LNCaP clone FGC (cell line): ENCODE data around the gene RPS27L.

ENCODE experiments used
- DNase-seq: peaks from one replicate; pipeline ENCODE4 v3.0.0-alpha.2; 2011; ENCODE audit warnings: low read depth
- H3K4me3 ChIP-seq: 2 replicates; pipeline ENCODE4 v1.5.1; 2011; ENCODE audit warnings: mild to moderate bottlenecking, low read depth, low read length, control low read depth
- TF ChIP-seq, protein P1 (sequence below): IDR thresholded peaks from 2 replicates; pipeline ENCODE4 v1.5.1; 2012; ENCODE audit warnings: mild to moderate bottlenecking; ENCODE audit not compliant: control insufficient read depth, insufficient read depth; ENCODE audit errors: extremely low read depth

The RPS27L gene

GRCh38 chr15:63197626-63198025, 40.3 kb upstream of the RPS27L start:
- no peak for DNase-seq
- H3K4me3 ChIP-seq, result no peak overlapping the region
- TF ChIP-seq, protein P1, sequence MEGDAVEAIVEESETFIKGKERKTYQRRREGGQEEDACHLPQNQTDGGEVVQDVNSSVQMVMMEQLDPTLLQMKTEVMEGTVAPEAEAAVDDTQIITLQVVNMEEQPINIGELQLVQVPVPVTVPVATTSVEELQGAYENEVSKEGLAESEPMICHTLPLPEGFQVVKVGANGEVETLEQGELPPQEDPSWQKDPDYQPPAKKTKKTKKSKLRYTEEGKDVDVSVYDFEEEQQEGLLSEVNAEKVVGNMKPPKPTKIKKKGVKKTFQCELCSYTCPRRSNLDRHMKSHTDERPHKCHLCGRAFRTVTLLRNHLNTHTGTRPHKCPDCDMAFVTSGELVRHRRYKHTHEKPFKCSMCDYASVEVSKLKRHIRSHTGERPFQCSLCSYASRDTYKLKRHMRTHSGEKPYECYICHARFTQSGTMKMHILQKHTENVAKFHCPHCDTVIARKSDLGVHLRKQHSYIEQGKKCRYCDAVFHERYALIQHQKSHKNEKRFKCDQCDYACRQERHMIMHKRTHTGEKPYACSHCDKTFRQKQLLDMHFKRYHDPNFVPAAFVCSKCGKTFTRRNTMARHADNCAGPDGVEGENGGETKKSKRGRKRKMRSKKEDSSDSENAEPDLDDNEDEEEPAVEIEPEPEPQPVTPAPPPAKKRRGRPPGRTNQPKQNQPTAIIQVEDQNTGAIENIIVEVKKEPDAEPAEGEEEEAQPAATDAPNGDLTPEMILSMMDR, result no peak

DNA sequence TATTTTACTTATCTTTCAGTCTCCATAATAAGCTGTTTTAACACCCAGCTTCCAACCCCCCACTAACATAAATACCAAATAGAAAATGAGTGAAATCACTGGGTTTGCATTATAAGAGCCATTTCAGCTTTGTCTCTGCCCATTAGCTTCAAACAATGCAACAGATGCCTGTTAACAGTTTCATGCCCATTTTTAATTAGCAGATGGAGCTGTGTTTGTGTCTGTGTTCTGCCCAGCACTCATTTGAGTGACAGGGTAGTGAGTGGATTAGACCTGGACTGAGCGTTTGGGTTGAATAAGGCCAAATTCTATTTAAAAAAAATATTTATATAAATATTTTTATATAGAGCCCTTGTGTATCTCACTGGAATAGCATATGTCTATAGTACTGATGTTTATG, 39.6 kb upstream of the RPS27L start:
- TF ChIP-seq, protein P1, result no peak
- DNase-seq, result no peak
- no peak overlapping the region for H3K4me3 ChIP-seq

- TF ChIP-seq, protein P1, result no peak
- no peak for DNase-seq
- H3K4me3 ChIP-seq, result no peak overlapping the region
Observed at GRCh38 chr15:63195569-63196015, 38.3 kb upstream of the RPS27L start.

- H3K4me3 ChIP-seq, result no peak overlapping the region
- DNase-seq, result no peak
- TF ChIP-seq, protein P1, result no peak
Observed at GRCh38 chr15:63194880-63195568, 37.7 kb upstream of the RPS27L start.

- DNase-seq, result no peak
- TF ChIP-seq, protein P1, result no peak
- H3K4me3 ChIP-seq, result no peak overlapping the region
Observed at GRCh38 chr15:63194302-63194701, 37.0 kb upstream of the RPS27L start.

DNA sequence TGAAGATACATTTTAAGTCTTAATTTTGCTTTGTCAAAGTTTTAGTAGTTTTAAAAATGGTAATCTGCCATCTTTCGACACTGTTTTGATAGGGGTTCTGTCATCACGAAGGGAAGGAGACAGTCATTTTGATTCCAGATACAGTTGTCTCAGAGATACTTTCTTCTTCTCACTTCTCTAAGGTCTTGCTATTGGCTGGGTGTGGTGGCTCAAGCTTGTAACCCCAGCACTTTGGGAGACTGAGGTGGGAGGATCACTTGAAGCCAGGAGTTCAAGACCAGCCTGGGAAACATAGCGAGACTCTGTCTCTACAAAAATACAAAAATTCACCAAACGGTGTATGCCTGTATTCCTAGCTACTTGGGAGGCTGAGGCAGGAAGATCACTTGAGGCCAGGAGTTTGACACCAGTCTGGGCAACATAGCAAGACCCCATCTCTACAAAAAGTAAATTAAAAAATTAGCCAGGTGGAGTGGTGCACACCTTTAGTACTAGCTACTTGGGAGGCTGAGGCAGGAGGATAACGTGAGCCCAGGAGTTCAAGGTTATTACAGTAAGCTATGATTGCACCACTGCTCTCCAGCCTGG, 35.4 kb upstream of the RPS27L start:
- TF ChIP-seq, protein P1, result no peak
- no peak for DNase-seq
- no peak overlapping the region for H3K4me3 ChIP-seq
